Breast epithelium (tissue), 3 donors: ENCODE measurements around the gene PIP5K1A.

ENCODE experiments used
- POLR2A ChIP-seq: fragments of 450-650 bp; IDR thresholded peaks from one replicate; pipeline ENCODE4 v1.6.1; 2016; ENCODE audit warnings: antibody characterized with exemption, mild to moderate bottlenecking, moderate library complexity
- POLR2AphosphoS5 ChIP-seq, 3 donors: sonication (generic); formaldehyde crosslinking; IDR thresholded peaks; one replicate each; pipeline ENCODE4 v1.6.1; 2017; ENCODE audit warnings: antibody characterized with exemption in 3 of 3
- TF ChIP-seq, protein P1 (sequence below), 3 donors: fragments of 450-650 bp; IDR thresholded peaks; one replicate each; pipeline ENCODE4 v1.5.1; 2016 to 2017; ENCODE audit warnings: antibody characterized with exemption in 3 of 3, mild to moderate bottlenecking in 3 of 3, moderate library complexity in 3 of 3

DNA sequence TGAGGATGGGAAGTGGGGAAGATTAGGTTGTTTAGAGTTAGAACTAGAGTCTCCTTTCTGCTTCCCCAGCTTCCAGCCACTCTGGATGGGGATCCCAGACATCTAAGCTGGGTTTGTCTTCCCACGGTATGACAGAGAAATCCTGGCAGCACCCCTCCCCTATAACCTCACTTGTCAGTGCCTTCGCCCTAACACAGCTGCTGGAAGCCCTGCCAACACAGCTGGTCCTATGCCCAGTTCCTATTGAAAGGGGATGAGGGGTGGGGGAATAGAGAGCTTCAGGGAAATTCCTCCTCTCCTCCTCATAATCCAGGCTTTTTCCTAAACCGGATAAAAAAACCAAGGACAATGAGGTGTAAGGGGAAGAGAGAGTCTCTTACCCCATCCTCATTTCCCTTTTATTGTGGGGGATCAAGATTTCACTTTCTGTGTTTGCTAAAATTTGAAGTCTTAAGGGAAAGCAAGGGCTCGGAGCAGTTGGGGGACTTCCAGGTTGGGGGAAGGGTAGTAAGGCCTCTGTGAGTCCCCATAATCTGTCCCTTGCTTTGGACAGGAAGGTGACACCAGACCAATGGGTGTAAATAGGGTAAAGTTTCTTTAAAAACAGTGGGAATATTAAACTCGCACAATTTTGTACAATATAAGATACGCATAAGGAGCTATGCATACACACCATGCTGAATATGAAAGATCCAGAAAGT, 23.2 kb upstream of the PIP5K1A start:
- TF ChIP-seq, protein P1, sequence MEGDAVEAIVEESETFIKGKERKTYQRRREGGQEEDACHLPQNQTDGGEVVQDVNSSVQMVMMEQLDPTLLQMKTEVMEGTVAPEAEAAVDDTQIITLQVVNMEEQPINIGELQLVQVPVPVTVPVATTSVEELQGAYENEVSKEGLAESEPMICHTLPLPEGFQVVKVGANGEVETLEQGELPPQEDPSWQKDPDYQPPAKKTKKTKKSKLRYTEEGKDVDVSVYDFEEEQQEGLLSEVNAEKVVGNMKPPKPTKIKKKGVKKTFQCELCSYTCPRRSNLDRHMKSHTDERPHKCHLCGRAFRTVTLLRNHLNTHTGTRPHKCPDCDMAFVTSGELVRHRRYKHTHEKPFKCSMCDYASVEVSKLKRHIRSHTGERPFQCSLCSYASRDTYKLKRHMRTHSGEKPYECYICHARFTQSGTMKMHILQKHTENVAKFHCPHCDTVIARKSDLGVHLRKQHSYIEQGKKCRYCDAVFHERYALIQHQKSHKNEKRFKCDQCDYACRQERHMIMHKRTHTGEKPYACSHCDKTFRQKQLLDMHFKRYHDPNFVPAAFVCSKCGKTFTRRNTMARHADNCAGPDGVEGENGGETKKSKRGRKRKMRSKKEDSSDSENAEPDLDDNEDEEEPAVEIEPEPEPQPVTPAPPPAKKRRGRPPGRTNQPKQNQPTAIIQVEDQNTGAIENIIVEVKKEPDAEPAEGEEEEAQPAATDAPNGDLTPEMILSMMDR (IDR thresholded peaks at IDR 0.05): no peak
- TF ChIP-seq POLR2A: no peak
- no peak for TF ChIP-seq POLR2AphosphoS5 (IDR thresholded peaks at IDR 0.05)
